CD14-positive monocyte (primary cell): Measurements from ENCODE around the gene POLD2. TPM values are rescaled to one million over a fixed set of nuclear protein-coding genes. Genes with fewer than 3 reads are reported as not detected.

Experiments used
- DNase-seq, 3 donors: peaks; one replicate each; pipeline ENCODE4 v3.0.0-alpha.2; 2011 to 2022
- H2AFZ ChIP-seq: 2 replicates; pipeline ENCODE4 v1.6.0; 2012; ENCODE audit warnings: mild to moderate bottlenecking, low read depth, low read length, inconsistent platforms; ENCODE audit not compliant: insufficient read depth, poor library complexity, severe bottlenecking
- H3K27ac ChIP-seq, 2 donors: 1 replicate in 1 of 2; 2 replicates in 1 of 2; pipeline ENCODE4 v1.5.1; 2012 to 2013; ENCODE audit warnings: low read length in 2 of 2, control low read depth in 1 of 2, inconsistent platforms in 1 of 2, low read depth in 1 of 2, mild to moderate bottlenecking in 1 of 2
- H3K27me3 ChIP-seq, 2 donors: one replicate each; pipeline versions ENCODE4 v1.6.0 to v1.6.1; 2011 to 2013; ENCODE audit warnings: low read length in 2 of 2; ENCODE audit not compliant: control insufficient read depth in 2 of 2, insufficient read depth in 2 of 2
- H3K36me3 ChIP-seq, 2 donors: replicated peaks in 1 of 2; 1 replicate in 1 of 2; 2 replicates in 1 of 2; pipeline versions ENCODE4 v1.5.1 to v1.6.1; 2012 to 2013; ENCODE audit warnings: low read length in 2 of 2, control low read depth in 1 of 2, inconsistent platforms in 1 of 2, mild to moderate bottlenecking in 1 of 2; ENCODE audit not compliant: insufficient read depth in 2 of 2, control insufficient read depth in 1 of 2
- H3K4me1 ChIP-seq, 2 donors: 1 replicate in 1 of 2; 2 replicates in 1 of 2; pipeline versions ENCODE4 v1.5.1 to v1.6.1; 2012 to 2013; ENCODE audit warnings: low read length in 2 of 2, control low read depth in 1 of 2, inconsistent platforms in 1 of 2, mild to moderate bottlenecking in 1 of 2, moderate library complexity in 1 of 2; ENCODE audit not compliant: insufficient read depth in 2 of 2, control insufficient read depth in 1 of 2
- H3K4me2 ChIP-seq: replicated peaks from 2 replicates; pipeline ENCODE3; 2012; ENCODE audit warnings: low read length, moderate library complexity, mild to moderate bottlenecking; ENCODE audit not compliant: poor library complexity, severe bottlenecking; ENCODE audit errors: extremely low read depth
- H3K4me3 ChIP-seq, 3 experiments: fragments of 200-600 bp in 1 of 3; sonication (generic) in 1 of 3; replicated peaks in 1 of 3; 1 replicate in 2 of 3; 2 replicates in 1 of 3; pipeline ENCODE4 v1.5.1; 2011 to 2013; ENCODE audit warnings: low read length in 3 of 3, mild to moderate bottlenecking in 3 of 3, control low read depth in 2 of 3, low read depth in 2 of 3, inconsistent platforms in 1 of 3, moderate library complexity in 1 of 3
- H3K79me2 ChIP-seq: 2 replicates; pipeline ENCODE4 v1.6.0; 2012; ENCODE audit warnings: mild to moderate bottlenecking, control low read depth, inconsistent platforms, low read length, moderate library complexity; ENCODE audit not compliant: insufficient read depth
- H3K9ac ChIP-seq: 2 replicates; pipeline ENCODE4 v1.6.0; 2017; ENCODE audit warnings: low read length, mild to moderate bottlenecking; ENCODE audit not compliant: insufficient read depth, poor library complexity, severe bottlenecking
- H3K9me3 ChIP-seq, 2 donors: replicated peaks in 1 of 2; 1 replicate in 1 of 2; 2 replicates in 1 of 2; pipeline versions ENCODE4 v1.5.1 to v1.6.1; 2012 to 2013; ENCODE audit warnings: low read length in 2 of 2, control low read depth in 1 of 2; ENCODE audit not compliant: control insufficient read depth in 1 of 2, insufficient read depth in 1 of 2
- H4K20me1 ChIP-seq: 2 replicates; pipeline ENCODE4 v1.6.0; 2012; ENCODE audit warnings: mild to moderate bottlenecking, low read length, control low read depth, moderate library complexity; ENCODE audit not compliant: insufficient read depth
- H3K27ac Mint-ChIP-seq, 7 donors: one replicate each; pipeline ENCODE4 v1.8.0; 2020; ENCODE audit warnings: mild to moderate bottlenecking in 7 of 7, mixed read lengths in 7 of 7, moderate library complexity in 6 of 7, inconsistent platforms in 2 of 7
- H3K27me3 Mint-ChIP-seq, 3 donors: one replicate each; pipeline ENCODE4 v1.8.0; 2021 to 2022; ENCODE audit warnings: low read depth in 3 of 3, mild to moderate bottlenecking in 3 of 3, mixed read lengths in 3 of 3, moderate library complexity in 3 of 3, inconsistent platforms in 1 of 3
- H3K36me3 Mint-ChIP-seq, 2 donors: one replicate each; pipeline ENCODE4 v1.8.0; 2020; ENCODE audit warnings: mixed read lengths in 2 of 2, inconsistent platforms in 1 of 2, mild to moderate bottlenecking in 1 of 2
- H3K4me1 Mint-ChIP-seq: one replicate; pipeline ENCODE4 v1.8.0; 2020; ENCODE audit warnings: mild to moderate bottlenecking, mixed read lengths
- H3K4me3 Mint-ChIP-seq, 2 donors: one replicate each; pipeline ENCODE4 v1.8.0; 2020; ENCODE audit warnings: mild to moderate bottlenecking in 2 of 2, mixed read lengths in 2 of 2, moderate library complexity in 1 of 2
- H3K9me3 Mint-ChIP-seq, 7 donors: one replicate each; pipeline ENCODE4 v1.8.0; 2020 to 2022; ENCODE audit warnings: mixed read lengths in 7 of 7, mild to moderate bottlenecking in 6 of 7, moderate library complexity in 6 of 7, inconsistent platforms in 2 of 7
- WGBS: methylation state at CpG from one replicate; pipeline ENCODE4 v1.1.5; 2013; ENCODE audit warnings: missing lambda C conversion rate; ENCODE audit not compliant: insufficient coverage; 5-methylcytosine and 5-hydroxymethylcytosine counted together
- intact Hi-C, 2 donors: fragments of 100-400 bp; cut with micrococcal nuclease; formaldehyde crosslinking; loops; one replicate each; pipeline versions ENCODE4 v1.15.0 to v1.15.1; 2023
- polyA plus RNA-seq, 3 donors: library from polyadenylated mRNA; depleted of rRNA in 1 of 3; unstranded in 2 of 3; stranded (reverse) in 1 of 3; fragments of 300-500 nt in 2 of 3; fragments of >200 nt in 1 of 3; fragmentation: Illumina TruSeq in 2 of 3; gene quantifications; 1 replicate in 2 of 3; 2 replicates in 1 of 3; pipeline ENCODE4 v1.2.3, GENCODE V29; 2012 to 2021
- TF ChIP-seq, protein P1 (sequence below): fragments of 200-600 bp; IDR thresholded peaks from one replicate; pipeline ENCODE4 v1.8.0; 2022; ENCODE audit warnings: antibody characterized with exemption, mild to moderate bottlenecking

POLD2 gene
- polyA plus RNA-seq, 3 donors = 24.1 to 27.1 (median 25.7) TPM

DNA sequence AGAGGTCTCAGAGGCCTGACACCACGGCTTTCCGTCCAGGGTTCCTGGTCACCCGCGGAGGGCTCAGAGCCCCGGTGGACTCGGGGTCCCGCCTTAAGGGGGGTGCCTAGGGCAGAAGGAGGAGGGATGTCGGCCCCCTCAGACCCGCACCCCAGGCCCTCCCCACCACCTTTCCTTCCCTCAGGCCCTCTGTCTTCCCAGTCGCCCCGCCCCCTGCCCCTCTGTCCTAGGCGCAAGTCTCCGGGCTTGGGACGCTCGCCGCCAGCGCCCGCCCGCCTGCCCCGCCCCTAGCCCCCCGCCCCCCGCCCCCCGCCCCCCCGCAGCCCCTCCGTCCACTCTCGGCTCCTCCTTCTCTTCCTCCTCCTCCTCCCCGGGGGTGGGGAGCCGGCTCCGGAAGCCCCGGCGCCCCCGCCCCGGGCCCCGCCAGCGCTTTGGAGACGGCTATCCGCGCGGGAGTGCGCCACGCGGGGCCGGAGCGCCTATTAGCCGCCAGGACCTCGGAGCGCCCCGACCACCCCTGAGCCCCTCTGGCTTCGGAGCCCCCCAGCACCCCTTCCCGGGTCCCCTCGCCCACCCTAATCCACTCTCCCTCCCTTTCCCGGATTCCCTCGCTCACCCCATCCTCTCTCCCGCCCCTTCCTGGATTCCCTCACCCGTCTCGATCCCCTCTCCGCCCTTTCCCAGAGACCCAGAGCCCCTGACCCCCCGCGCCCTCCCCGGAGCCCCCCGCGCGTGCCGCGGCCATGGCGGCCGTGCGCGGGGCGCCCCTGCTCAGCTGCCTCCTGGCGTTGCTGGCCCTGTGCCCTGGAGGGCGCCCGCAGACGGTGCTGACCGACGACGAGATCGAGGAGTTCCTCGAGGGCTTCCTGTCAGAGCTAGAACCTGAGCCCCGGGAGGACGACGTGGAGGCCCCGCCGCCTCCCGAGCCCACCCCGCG is 19.2 kb downstream of the POLD2 start, which contains the start of gene AEBP1:
TSS of gene AEBP1 (plus strand) at position 423 of the 937 bp plus-strand sequence. CDS start at position 744, 321 bp downstream.
- Histone ChIP-seq H3K27ac (no peak within 1 kb of the TSS), H3K36me3 (no peaks in the 10 kb centered on the region), H4K20me1 (no peaks in the 10 kb centered on the region), H3K27me3 (peaks cover 14 to 34% of the 10 kb centered on the region in 2 donors), H3K4me1 (peaks cover 0 to 5% of the 10 kb centered on the region in 2 donors), H3K9ac (peak within 1 kb of the TSS; percentile 15), H3K4me2 (peak within 1 kb of the TSS; percentile 47), H3K4me3 (peak within 1 kb of the TSS in 1 of 3 experiments; percentile 28), H3K79me2 (no peaks in the 10 kb centered on the region), H3K9me3 (no peaks in the 10 kb centered on the region), H2AFZ (peak within 1 kb of the TSS; percentile 63)
- WGBS = under 1% methylated on average over 51 of the region's 87 CpGs
- Mint-ChIP-seq H3K27me3 (peaks cover 37 to 47% (median 38%) of the 10 kb centered on the region in 3 donors), H3K27ac (peak within 1 kb of the TSS in 2 of 7 donors; percentile 30 to 50), H3K36me3 (no peaks in the 10 kb centered on the region), H3K4me1 (peaks cover 3% of the 10 kb centered on the region), H3K4me3 (peak within 1 kb of the TSS; percentile 16 to 70), H3K9me3 (peaks cover 0 to 8% (median 0%) of the 10 kb centered on the region in 7 donors)
- DNase-seq = no peak
- intact Hi-C loops = no loop called here
- TF ChIP-seq, protein P1, sequence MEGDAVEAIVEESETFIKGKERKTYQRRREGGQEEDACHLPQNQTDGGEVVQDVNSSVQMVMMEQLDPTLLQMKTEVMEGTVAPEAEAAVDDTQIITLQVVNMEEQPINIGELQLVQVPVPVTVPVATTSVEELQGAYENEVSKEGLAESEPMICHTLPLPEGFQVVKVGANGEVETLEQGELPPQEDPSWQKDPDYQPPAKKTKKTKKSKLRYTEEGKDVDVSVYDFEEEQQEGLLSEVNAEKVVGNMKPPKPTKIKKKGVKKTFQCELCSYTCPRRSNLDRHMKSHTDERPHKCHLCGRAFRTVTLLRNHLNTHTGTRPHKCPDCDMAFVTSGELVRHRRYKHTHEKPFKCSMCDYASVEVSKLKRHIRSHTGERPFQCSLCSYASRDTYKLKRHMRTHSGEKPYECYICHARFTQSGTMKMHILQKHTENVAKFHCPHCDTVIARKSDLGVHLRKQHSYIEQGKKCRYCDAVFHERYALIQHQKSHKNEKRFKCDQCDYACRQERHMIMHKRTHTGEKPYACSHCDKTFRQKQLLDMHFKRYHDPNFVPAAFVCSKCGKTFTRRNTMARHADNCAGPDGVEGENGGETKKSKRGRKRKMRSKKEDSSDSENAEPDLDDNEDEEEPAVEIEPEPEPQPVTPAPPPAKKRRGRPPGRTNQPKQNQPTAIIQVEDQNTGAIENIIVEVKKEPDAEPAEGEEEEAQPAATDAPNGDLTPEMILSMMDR = no peak

GRCh38 chr7:44103566-44103922 is 19.8 kb downstream of the POLD2 start:
- Mint-ChIP-seq H3K4me1 (peaks cover 3% of the 10 kb centered on the region), H3K27ac (peak overlapping the region in 1 of 7 donors; percentile 30), H3K36me3 (no peaks in the 10 kb centered on the region), H3K9me3 (peaks cover 0 to 8% (median 0%) of the 10 kb centered on the region in 7 donors), H3K4me3 (peak overlapping the region in 1 of 2 donors; percentile 70), H3K27me3 (peaks cover 37 to 47% (median 38%) of the 10 kb centered on the region in 3 donors)
- DNase-seq = no peak
- no peaks in the 10 kb centered on the region for H3K9me3 ChIP-seq
- no peak overlapping the region for H3K4me2 ChIP-seq
- WGBS = 66% methylated on average over 8 of the region's 8 CpGs
- H3K9ac ChIP-seq = no peak overlapping the region
- peaks cover 14 to 34% of the 10 kb centered on the region in 2 donors for H3K27me3 ChIP-seq
- intact Hi-C loops = no loop called here
- no peaks in the 10 kb centered on the region for H3K79me2 ChIP-seq
- H3K36me3 ChIP-seq = no peaks in the 10 kb centered on the region
- peaks cover 0 to 5% of the 10 kb centered on the region in 2 donors for H3K4me1 ChIP-seq
- no peak overlapping the region for H3K27ac ChIP-seq
- no peak overlapping the region for H3K4me3 ChIP-seq
- H4K20me1 ChIP-seq = no peaks in the 10 kb centered on the region
- TF ChIP-seq, protein P1 = no peak
- H2AFZ ChIP-seq = no peak overlapping the region
